HG03103 (cell line): ENCODE results near the gene MYO18B.

Source experiments
- ATAC-seq: cut with Tn5 transposase; IDR thresholded peaks from one replicate; pipeline ENCODE4 v1.9.1; 2021; ENCODE audit warnings: low read depth; ENCODE audit not compliant: unreplicated experiment

MYO18B gene

GRCh38 chr22:26068571-26068970 lies 326.6 kb downstream of the MYO18B start:
- no peak for ATAC-seq

GRCh38 chr22:26072621-26073020 lies 330.6 kb downstream of the MYO18B start:
- no peak for ATAC-seq

GRCh38 chr22:26075251-26075650 lies 333.3 kb downstream of the MYO18B start:
- no peak for ATAC-seq

- no peak for ATAC-seq
Measured at GRCh38 chr22:26079009-26079408, 337.0 kb downstream of the MYO18B start.
